Thyroid gland (tissue), 4 donors: ENCODE measurements around the gene POMT1.

ENCODE experiments used
- CTCF ChIP-seq, 6 experiments: fragments of 200-600 bp in 3 of 6; fragments of 450-650 bp in 3 of 6; sonication (generic) in 3 of 6; IDR thresholded peaks; one replicate each; pipeline ENCODE4 v1.5.1; 2016 to 2019; ENCODE audit warnings: antibody characterized with exemption in 6 of 6, mild to moderate bottlenecking in 2 of 6, inconsistent platforms in 1 of 6, moderate library complexity in 1 of 6
- POLR2A ChIP-seq, 2 donors: fragments of 450-650 bp; IDR thresholded peaks; one replicate each; pipeline ENCODE4 v1.6.1; 2017; ENCODE audit warnings: antibody characterized with exemption in 2 of 2, mild to moderate bottlenecking in 2 of 2, moderate library complexity in 1 of 2

GRCh38 chr9:131555841-131556673 is 53.3 kb downstream of the POMT1 start:
- TF ChIP-seq POLR2A (IDR thresholded peaks at IDR 0.05) (no peak), CTCF (IDR thresholded peaks at IDR 0.05) (no peak)
